Breast epithelium (tissue), 3 donors: Measurements from ENCODE around the gene LHPP.

Experiments used
- CTCF ChIP-seq, 3 donors: fragments of 450-650 bp; IDR thresholded peaks; one replicate each; pipeline ENCODE4 v1.5.1; 2016 to 2017; ENCODE audit warnings: antibody characterized with exemption in 3 of 3, mild to moderate bottlenecking in 3 of 3, moderate library complexity in 3 of 3
- POLR2A ChIP-seq: fragments of 450-650 bp; IDR thresholded peaks from one replicate; pipeline ENCODE4 v1.6.1; 2016; ENCODE audit warnings: antibody characterized with exemption, mild to moderate bottlenecking, moderate library complexity
- POLR2AphosphoS5 ChIP-seq, 3 donors: sonication (generic); formaldehyde crosslinking; IDR thresholded peaks; one replicate each; pipeline ENCODE4 v1.6.1; 2017; ENCODE audit warnings: antibody characterized with exemption in 3 of 3

DNA sequence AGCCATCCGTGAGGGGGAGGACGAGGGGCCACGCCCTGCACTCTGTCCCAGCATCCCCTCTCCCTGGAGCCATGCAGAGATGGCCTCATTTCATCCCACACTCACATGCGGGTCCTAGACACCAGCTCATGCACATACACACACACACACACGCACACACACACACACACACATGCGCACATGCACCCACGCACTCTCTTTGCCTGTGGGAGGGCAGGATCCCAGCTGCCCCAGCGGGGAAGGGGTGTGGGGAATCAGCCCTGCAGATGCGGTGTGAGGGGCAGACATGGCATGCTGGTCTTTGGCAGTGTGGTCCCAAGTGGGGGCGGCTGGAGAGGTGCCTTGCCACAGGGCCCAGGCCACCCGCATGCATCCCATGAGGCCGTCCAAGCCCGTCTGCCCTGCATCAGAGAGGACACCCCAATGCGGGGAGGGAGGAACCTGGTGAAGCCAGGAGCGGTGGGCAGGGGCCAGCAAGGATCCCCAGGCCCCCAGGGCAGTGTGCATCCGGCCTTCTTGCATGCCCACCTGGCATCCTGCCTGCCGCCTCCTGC is 68.1 kb downstream of the LHPP start:
- TF ChIP-seq CTCF (IDR thresholded peaks at IDR 0.05) = no peak
- no peak for TF ChIP-seq POLR2A
- no peak for TF ChIP-seq POLR2AphosphoS5 (IDR thresholded peaks at IDR 0.05)
